Adrenal gland (tissue), 5 donors: ENCODE measurements around the gene NDUFB11.

Experiments used
- CTCF ChIP-seq, 6 experiments: fragments of 450-650 bp in 4 of 6; fragments of 200-600 bp in 2 of 6; sonication (generic) in 1 of 6; IDR thresholded peaks; 1 replicate in 5 of 6; 2 replicates in 1 of 6; pipeline versions ENCODE4 v1.5.1 to v1.8.0; 2016 to 2021; ENCODE audit warnings: antibody characterized with exemption in 6 of 6, mild to moderate bottlenecking in 2 of 6, moderate library complexity in 1 of 6
- POLR2A ChIP-seq, 2 donors: fragments of 450-650 bp; IDR thresholded peaks; one replicate each; pipeline ENCODE4 v1.6.1; 2017; ENCODE audit warnings: antibody characterized with exemption in 2 of 2, mild to moderate bottlenecking in 2 of 2, moderate library complexity in 1 of 2
- donor health status: DM: no; HTN: no; CAD: no.

- TF ChIP-seq POLR2A (IDR thresholded peaks at IDR 0.05) = no peak
- TF ChIP-seq CTCF (IDR thresholded peaks at IDR 0.05) = no peak
Measured at GRCh38 chrX:47174846-47175587, 30.5 kb upstream of the NDUFB11 start.
